Stimulated activated CD8-positive, alpha-beta memory T cell treated with anti-CD3 and anti-CD28 coated beads, Interleukin-15, amount 100 ng/mL, for 4 hours (primary cell): ENCODE measurements around the gene BAX.

Source experiments
- DNase-seq, 2 donors: peaks; one replicate each; pipeline ENCODE4 v3.0.0-alpha.2; 2020; ENCODE audit warnings: low read depth in 2 of 2

The BAX gene

DNA sequence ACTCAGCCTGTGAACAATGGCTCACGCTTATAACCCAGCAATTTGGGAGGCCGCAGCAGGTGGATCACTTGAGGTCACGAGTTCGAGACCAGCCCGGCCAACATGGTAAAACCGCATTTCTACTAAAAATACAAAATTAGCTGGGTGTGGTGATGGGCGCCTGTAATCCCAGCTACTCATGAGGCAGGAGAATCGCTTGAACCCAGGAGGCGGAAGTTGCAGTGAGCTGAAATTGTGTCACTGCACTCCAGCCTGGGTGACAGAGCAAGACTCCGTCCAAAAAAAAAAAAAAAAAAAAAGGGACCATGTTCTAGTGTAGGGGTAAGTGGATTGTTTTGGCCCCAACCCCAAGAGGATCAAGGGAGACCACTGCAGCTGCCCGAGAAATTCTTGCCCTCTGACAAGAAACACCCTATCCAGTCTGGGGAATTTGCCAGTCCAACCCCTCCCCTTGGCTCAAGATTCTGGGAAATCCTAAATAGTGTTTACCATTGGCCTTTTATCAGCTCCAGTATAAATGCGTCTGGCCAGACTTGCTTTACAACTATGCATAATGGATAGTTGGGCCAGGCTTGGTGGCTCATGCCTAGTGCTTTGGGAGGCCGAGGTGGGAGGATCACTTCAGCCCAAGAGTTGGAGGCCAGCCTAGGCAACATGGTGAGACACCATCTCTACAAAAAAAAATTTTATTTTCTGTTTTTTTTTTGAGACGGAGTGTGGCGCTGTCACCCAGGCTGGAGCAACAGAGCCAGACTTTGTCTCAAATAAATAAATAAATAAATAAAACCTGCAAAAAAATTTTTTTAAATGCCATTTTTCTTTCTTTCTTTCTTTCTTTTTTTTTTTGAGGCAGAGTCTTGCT lies 26.3 kb upstream of the BAX start:
- no peak for DNase-seq

DNA sequence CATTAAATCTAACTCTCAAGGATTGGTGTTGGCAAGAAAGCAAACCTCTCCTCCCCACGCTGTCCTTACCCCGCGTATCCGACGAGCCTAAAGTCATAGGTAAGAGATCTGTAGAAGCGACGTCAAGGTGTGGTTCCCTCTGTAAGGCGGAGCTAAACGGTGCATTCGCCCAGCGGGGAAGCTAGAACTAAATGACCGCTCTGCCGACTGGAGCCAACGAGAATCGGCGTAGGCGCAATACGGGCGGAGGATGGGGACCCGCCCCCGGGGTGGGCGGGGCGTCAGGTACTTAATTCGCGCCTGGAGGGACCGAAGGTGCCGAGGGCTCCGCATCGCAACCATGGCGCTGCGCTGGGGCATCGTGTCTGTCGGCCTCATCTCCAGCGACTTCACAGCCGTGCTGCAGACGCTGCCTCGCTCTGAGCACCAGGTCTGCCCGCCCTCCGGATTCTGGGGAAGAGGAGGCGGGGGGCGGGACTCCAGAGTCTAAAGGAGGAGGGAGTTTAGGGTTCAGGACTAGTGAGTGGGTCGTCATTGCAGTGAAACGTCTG lies 21.2 kb upstream of the BAX start, which contains the start of gene DHDH:
Gene DHDH (plus strand): TSS at position 318 of the 551 bp plus-strand sequence. CDS start 23 bp downstream, at position 341.
- peak; percentile 58 to 59 for DNase-seq

DNA sequence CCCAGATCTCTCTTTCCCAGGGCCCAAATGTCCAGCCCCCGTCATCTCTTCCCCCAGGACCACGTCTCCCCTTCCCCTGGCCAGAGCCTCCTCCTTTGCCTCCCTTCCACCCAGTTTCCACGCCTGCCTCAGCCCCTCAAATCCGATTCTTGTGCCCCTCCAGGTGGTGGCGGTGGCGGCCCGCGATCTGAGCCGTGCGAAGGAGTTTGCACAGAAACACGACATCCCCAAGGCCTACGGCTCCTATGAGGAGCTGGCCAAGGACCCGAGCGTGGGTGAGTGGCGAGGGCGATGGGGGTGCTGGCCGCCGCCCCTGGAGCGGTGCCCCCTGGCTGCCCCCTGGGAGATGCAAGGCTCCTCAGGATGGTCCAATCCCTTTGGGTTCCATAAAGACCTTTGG lies 19.8 kb upstream of the BAX start:
- no peak for DNase-seq

DNA sequence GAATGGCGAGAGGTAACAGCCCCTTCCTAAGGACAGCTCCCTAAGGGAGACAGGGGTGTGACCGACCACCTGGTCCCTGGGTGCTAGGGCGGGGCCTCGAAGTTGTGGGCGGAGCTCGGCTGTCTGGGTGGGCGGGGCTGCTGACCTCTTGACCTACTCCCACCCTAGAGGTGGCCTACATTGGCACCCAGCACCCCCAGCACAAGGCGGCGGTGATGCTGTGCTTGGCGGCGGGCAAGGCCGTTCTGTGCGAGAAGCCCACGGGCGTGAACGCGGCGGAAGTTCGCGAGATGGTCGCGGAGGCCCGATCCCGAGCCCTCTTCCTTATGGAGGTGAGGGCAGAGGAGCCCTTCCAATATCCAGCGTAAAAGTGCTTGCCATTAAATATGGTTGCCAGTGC lies 18.8 kb upstream of the BAX start:
- no peak for DNase-seq

DNA sequence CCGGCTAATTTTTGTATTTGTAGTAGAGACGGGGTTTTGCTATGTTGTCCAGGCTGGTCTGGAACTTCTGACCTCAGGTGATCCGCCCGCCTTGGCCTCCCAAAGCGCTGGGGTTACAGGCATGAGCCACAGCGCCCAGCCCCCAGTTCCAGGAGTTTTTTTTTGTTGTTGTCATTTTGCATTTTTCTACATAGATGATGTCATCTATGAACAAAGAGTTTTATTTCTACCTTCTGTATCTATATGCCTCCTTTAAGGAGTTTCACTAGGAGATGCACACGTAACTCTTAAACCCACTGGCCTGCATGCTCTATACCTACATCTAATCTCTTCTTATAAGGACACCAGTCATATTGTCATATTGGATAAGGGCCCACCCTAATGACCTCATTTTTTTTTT lies 16.4 kb upstream of the BAX start:
- no peak for DNase-seq

DNA sequence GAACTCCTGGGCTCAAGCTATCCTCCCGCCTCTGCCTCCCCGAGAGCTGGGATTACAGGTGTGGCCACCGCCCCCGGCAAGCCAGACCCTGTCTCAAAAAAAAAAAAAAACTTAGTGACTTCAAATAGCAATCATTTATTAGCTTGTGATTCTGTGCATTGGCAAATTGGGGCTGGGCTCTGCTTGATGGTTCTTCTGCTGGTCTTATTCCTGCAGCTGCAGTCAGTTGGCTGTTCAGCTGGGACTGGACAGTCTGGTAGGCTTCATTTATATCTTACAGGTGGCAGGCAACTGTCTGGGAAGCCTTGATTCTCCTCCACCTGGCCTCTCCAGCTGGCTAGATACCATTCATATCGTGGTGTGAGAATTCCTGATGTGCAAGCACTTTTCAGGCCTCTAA lies 13.8 kb upstream of the BAX start:
- no peak for DNase-seq

DNA sequence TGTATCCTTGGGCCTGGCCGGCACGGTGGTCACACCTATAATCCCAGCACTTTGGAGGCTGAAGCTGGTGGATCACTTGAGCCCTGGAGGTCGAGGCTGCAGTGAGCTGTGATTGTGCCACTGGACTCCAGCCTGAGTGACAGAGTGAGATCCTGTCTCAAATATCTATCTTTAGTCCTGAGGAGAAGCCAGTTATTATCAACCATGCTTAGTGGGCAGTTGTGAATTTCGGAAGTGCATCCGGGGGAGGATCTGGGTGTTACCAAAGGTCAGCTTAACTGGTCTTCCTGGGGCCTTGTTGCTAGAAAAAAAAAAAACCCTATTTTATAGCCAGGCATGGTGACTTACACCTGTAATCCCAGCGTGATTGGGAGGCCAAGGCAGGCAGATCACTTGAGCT lies 11.6 kb upstream of the BAX start:
- no peak for DNase-seq

DNA sequence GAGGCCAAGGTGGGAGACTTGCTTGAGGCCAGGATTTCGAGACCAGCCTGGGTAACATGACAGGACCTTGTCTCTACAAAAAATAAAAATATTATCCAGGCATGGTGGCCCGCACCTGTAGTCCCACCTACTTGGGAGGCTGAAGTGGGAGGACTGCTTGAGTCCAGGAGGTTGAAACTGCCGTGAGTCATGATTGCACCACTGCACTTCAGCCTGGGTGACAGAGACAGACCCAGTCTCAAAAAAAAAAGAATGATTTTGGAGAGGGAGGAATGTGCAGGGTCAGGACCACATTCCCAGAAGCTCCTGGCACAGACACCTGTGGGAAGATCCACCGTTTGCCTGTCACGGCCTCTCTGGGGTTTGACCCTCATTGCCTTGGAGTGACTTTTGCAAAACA lies 9.3 kb upstream of the BAX start:
- DNase-seq: no peak

DNA sequence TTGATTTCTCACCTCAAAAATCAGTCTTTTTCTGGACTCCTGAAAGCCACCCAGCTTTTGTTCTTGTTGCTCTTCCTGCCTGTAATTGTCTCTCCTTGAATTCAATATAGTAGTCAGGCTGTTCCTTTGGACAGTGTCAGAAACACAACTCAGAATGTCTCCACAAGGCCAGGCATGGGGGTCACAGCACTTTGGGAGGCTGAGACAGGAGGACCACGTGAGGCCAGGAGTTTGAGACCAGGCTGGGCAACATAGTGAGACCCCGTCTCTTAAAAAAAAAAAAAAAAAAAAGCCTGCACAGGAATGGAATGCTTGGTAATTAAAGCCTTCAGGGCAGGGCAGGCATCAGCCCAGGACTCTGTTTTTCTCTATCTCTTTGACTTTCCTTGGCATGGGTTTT lies 8.9 kb upstream of the BAX start:
- DNase-seq: no peak

DNA sequence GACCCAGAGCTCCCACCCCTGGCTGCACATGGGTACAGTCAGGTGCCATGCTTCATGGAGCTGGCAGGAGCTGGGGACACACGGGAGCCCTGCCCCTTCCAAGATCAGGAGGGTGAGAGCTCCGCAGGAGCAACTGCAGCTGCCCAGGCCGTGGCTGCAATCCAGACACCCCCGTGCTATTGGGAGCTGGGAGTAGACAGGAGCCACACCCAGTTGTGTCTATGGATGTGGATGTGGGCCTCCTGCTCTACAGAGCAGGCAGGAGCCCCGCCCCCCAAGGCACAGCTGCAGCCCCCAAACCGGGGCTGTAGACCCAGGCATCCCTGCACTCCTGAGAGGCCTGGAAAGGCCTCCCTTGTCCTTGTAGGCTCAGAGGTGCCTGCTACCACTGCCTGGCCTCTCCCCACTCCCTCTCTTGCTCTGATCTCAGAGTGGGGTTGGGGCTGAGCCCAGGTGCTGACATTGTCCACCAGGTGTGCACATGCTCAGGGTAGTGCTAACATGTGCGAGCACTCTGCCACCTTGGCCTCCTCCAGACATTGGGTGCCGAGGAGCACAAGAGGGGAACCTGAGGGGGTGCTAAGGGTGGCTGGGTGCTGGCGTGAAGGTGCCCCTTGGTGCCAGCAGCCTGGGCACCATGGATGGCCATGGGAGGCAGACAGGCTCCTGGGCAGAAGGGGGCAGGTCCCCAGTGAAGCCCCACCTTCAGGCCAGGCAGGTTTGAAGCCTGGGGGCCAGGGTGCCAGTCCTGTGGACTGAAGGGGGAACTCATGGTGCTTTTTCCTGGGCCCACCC lies 8.0 kb upstream of the BAX start:
- no peak for DNase-seq

DNA sequence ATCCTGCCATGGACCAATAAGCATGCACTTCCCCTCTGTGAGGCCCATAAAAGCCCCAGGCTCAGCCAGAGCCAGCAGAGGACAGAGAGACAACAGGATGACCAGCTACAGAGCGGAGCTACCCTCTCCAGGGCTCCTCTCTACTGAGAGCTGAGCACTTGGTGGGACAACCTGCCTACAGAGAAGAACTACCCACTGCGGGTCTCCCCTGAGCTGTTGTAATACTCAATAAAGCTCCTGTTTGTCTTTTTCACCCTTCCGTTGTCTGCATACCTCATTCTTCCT lies 7.5 kb upstream of the BAX start:
- no peak for DNase-seq

DNA sequence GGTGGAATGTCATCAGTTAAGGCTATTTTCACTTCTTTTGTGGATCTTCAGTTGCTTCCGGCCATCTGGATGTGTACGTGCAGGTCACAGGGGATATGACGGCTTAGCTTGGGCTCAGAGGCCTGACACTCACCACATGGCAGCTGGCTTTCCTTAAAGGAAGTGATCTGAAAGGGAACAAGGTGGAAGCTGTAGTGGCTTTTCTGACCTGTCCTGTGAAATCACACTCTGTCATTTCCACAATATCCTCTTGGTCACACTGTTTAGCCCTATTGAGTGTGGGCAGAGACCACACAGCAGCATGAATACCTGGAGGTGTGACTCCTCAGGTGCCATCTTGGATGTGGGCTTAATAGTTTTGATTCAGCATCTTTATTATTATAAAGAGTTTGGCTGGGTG lies 4.5 kb upstream of the BAX start:
- DNase-seq: no peak

DNA sequence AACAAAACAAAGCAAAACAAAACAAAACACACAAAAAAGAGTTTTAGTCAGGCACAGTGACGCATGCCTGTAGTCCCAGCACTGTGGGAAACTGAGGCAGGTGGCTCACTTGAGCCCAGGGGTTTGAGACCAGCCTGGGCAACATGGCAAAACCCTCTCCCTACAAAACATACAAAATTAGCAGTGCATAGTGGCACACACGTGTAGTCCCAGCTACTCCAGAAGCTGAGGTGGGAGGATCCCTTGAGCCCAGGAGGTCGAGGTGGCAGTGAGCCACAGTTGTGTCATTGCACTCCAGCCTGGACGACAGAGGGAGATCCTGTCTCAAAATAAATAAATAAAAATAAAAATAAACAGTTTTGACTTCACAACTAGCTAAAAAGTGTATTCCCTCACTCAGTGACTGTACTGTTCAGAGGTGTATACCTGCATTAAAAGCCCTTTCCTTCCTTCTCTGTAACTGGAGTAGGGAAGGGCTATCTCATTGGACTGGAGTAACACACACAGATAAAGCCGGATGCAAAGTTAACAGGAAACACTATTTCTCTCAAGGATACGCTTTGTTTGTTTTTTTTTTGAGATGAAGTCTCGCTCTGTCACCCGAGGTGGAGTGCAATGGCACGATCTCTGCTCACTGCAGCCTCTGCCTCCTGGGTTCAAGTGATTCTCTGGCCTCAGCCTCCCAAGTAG lies 3.7 kb upstream of the BAX start:
- no peak for DNase-seq

DNA sequence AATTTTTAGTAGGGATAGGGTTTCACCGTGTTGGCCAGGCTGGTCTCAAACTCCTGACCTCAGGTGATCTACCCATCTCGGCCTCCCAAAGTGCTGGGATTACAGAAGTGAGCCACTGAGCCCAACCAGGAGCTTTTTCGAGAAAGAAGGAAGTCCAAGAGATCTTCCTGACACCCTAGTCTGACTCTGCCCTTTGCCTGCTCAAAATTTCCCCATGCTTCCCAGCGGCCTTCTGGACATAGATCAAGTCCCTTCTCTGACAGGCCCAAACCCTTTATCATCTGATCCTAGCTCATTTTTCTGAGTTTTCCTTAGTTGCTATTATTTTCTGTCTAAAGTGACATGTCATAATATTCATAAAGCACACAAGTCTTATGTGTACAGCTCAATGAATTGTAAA lies 1.5 kb upstream of the BAX start:
- DNase-seq: no peak

DNA sequence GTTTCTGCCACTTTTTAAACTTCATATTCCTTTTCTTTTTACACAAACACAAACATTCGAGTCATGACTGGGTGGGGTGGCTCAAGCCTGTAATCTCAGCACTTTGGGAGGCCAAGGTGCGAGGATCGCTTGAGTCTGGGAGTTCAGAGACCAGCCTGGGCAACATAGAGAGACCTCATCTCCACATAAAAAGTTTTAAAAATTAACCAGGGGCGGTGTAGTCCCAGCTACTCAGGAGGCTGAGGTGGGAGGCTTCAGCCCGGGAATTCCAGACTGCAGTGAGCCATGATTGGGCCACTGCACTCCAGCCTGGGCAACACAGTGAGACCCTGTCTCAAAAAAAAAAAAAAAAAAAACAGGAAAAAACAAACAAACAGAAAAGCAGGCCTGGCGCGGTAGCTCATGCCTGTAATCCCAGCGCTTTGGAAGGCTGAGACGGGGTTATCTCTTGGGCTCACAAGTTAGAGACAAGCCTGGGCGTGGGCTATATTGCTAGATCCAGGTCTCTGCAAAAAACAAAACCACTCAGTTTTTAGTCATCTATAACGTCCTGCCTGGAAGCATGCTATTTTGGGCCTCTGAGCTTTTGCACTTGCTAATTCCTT lies 583 bp upstream of the BAX start:
- DNase-seq: no peak

DNA sequence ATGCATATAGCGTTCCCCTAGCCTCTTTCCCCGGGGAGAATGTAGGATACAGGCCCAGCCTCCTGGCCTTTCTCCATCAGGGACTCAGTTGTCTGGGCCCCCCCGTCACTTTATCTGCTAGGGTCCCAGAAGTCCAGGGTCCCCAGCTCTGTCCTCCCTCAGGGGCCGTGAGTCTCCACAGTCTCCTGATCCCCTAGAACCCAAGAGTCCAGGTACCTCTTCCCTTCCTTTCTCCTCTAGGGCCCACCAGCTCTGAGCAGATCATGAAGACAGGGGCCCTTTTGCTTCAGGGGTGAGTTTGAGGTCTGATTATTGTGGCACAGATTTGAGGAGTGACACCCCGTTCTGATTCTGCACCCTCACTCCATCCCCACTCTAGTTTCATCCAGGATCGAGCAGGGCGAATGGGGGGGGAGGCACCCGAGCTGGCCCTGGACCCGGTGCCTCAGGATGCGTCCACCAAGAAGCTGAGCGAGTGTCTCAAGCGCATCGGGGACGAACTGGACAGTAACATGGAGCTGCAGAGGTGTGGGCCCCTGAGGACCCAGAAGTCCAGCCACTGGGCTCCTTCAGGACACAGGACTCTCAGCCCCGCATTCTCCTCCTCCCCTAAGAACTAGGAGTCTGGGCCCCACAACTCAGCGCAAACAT lies 758 bp downstream of the BAX start:
- no peak for DNase-seq

DNA sequence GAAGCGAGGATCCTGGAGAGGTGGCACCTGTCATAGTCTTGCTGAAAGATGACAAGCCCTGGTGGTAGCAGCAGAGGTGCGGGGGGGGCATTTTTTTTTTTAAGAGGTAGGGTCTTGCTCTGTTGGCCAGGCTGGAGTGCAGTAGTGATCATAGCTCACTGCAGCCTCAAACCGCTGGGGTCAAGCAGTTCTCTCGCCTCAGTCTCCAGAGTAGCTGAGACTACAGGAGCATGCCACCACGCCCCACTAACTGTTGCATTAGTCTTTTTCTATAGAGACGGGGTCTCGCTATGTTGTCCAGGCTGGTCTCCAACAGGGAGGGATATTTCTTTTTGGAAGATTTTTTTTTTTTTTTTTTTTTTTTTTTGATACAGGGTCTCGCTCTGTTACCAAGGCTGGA lies 3.3 kb downstream of the BAX start:
- no peak for DNase-seq

DNA sequence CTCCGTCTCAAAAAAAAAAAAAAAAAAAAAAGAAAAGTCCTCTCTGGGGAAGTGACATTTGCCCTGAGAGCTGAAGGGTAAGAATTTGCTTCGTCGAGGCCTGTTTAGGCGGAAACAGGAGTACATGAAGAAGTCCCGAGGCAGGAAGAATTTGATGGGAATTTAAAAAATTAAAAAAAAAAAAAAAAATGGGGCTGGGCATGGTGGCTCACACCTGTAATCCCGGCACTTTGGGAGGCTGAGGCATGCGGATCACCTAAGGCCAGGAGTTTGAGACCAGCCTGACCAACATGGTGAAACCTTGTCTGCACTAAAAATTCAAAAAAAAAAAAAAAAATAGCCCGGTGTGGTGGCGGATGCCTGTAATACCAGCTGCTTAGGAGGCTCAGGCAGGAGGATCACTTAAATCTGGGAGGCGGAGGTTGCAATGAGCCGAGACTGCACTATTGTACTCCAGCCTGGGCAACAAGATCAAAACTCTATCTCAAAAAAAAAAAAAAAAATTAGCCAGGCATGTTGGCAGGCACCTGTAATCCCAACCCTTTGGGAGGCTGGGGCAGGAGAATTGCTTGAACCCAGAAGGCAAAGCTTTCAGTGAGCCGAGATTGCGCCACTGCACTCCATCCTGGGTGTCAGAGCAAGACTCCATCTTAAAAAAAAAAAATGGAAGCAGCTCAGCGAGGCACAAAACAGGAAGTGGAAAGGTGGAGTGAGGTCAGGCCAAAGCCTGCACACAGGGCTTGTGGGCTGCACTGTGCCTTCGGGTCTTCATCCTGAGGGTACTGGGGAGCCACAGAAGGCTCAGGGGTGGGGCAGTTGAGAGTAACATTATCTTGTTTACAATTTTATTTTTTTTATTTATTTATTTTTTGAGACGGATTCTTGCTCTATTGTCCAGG lies 4.9 kb downstream of the BAX start:
- no peak for DNase-seq

DNA sequence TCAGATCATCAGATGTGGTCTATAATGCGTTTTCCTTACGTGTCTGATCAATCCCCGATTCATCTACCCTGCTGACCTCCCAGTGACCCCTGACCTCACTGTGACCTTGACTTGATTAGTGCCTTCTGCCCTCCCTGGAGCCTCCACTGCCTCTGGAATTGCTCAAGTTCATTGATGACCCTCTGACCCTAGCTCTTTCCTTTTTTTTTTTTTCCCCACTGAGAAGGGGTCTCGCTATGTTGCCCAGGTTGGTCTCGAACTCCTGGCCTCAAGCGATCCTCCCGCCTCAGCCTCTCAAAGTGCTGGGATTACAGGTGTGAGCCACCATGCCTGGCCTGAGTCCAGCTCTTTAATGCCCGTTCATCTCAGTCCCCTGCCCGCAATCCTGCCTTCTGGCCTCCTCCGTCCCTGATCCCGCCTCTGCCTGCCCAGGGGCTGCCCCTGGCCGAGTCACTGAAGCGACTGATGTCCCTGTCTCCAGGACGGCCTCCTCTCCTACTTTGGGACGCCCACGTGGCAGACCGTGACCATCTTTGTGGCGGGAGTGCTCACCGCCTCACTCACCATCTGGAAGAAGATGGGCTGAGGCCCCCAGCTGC lies 6.5 kb downstream of the BAX start:
- DNase-seq: no peak

DNA sequence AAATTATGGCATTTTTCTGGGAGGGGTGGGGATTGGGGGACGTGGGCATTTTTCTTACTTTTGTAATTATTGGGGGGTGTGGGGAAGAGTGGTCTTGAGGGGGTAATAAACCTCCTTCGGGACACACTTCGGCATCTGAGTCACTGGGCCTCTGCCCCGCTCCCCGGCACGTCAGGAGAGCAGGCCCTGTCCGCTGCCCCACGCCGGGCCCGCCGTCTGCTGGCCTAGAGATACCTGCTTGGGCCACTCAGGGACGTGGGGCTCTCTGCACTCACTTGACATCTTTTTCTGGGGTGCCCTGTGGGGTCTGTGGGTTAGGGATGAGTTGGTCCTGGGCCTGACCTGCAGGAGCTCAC lies 7.0 kb downstream of the BAX start:
- no peak for DNase-seq
